Forelimb muscle (tissue), 1 donor: ENCODE results near the gene ING5. TPM values are rescaled to one million over a fixed set of nuclear protein-coding genes. Genes with fewer than 3 reads are reported as not detected.

Experiments used
- DNase-seq: peaks from one replicate; pipeline ENCODE4 v3.0.0-alpha.2; 2013; ENCODE audit warnings: low read depth
- polyA plus RNA-seq: library from polyadenylated mRNA; unstranded; fragments of 120-200 nt; gene quantifications from one replicate; pipeline ENCODE4 v1.2.1, GENCODE V29; 2013; ENCODE audit not compliant: insufficient read length

The ING5 gene
- polyA plus RNA-seq, 1 donor: 25.0 TPM

GRCh38 chr2:241776336-241777169, 74.7 kb downstream of the ING5 start, which contains the start of gene GAL3ST2:
Gene GAL3ST2, plus strand, starts transcription at chr2:241776822. Its CDS starts 134 bp downstream, at chr2:241776956.
- DNase-seq: no peak

- DNase-seq: no peak
These were observed 75.4 kb downstream of the ING5 start for GRCh38 chr2:241777170-241777685.

GRCh38 chr2:241777686-241778627, 76.1 kb downstream of the ING5 start:
- DNase-seq: no peak

Other genes starting within 250 kb of the ING5 start
- gene STK25, start 193.5 kb upstream of the ING5 start, polyA plus RNA-seq: 289 TPM
- gene BOK, start 143.3 kb upstream of the ING5 start, polyA plus RNA-seq: 63.4 TPM
- gene THAP4, start 64.9 kb upstream of the ING5 start, polyA plus RNA-seq: 42.7 TPM
- 51.9 TPM for gene ATG4B, start 64.3 kb upstream of the ING5 start, polyA plus RNA-seq
- gene DTYMK, start 15.2 kb upstream of the ING5 start, polyA plus RNA-seq: 24.8 TPM
- 24.9 TPM for gene D2HGDH, start 32.6 kb downstream of the ING5 start, polyA plus RNA-seq
- 0.20 TPM for gene GAL3ST2, start 74.8 kb downstream of the ING5 start, polyA plus RNA-seq
- 7.0 TPM for gene NEU4, start 107.2 kb downstream of the ING5 start, polyA plus RNA-seq
- gene PDCD1, start 156.9 kb downstream of the ING5 start, polyA plus RNA-seq: 0.13 TPM
- 0.08 TPM for gene RTP5, start 167.7 kb downstream of the ING5 start, polyA plus RNA-seq